ENCODE data around the gene TACC2.

TACC2 gene

GRCh38 chr10:122258136-122259074 is 269.4 kb downstream of the TACC2 start:
- DNase-seq (ENCODE audit: insufficient read length, low spot score) = no peak
- no peak for FAIRE-seq
- no peak for TF ChIP-seq CTCF (IDR thresholded peaks at IDR 0.05; ENCODE audit: insufficient read depth, missing control alignments)

GRCh38 chr10:122259075-122259466 is 270.1 kb downstream of the TACC2 start:
- TF ChIP-seq CTCF (IDR thresholded peaks at IDR 0.05; ENCODE audit: insufficient read depth, missing control alignments) = no peak
- FAIRE-seq (no peak), DNase-seq (ENCODE audit: insufficient read length, low spot score) (no peak)

GRCh38 chr10:122261584-122261983 is 272.6 kb downstream of the TACC2 start:
- FAIRE-seq (no peak), DNase-seq (ENCODE audit: insufficient read length, low spot score) (no peak)
- no peak for TF ChIP-seq CTCF (IDR thresholded peaks at IDR 0.05; ENCODE audit: insufficient read depth, missing control alignments)

- no peak for TF ChIP-seq CTCF (IDR thresholded peaks at IDR 0.05; ENCODE audit: insufficient read depth, missing control alignments)
- DNase-seq (ENCODE audit: insufficient read length, low spot score) = no peak
- no peak for FAIRE-seq
Observed at GRCh38 chr10:122263971-122264370, 275.0 kb downstream of the TACC2 start.

GRCh38 chr10:122264436-122264835 is 275.5 kb downstream of the TACC2 start:
- DNase-seq (ENCODE audit: insufficient read length, low spot score) (no peak), FAIRE-seq (no peak)
- TF ChIP-seq CTCF (IDR thresholded peaks at IDR 0.05; ENCODE audit: insufficient read depth, missing control alignments) = no peak

GRCh38 chr10:122264931-122265330 is 276.0 kb downstream of the TACC2 start:
- DNase-seq (ENCODE audit: insufficient read length, low spot score) (no peak), FAIRE-seq (no peak)
- TF ChIP-seq CTCF (IDR thresholded peaks at IDR 0.05; ENCODE audit: insufficient read depth, missing control alignments) = no peak

- FAIRE-seq (no peak), DNase-seq (ENCODE audit: insufficient read length, low spot score) (no peak)
- TF ChIP-seq CTCF (IDR thresholded peaks at IDR 0.05; ENCODE audit: insufficient read depth, missing control alignments) = no peak
Observed at GRCh38 chr10:122265896-122266295, 276.9 kb downstream of the TACC2 start.

Data from D721Med (cell line).